GM03348 (cell line): Measurements from ENCODE around the gene RAB1B.

Experiments
- DNase-seq: peaks from one replicate; pipeline ENCODE4 v3.0.0; 2012; ENCODE audit warnings: low spot score

RAB1B gene

GRCh38 chr11:66268244-66268951 is at the start of gene RAB1B:
TSS of gene RAB1B (plus strand) at chr11:66268639. CDS start at chr11:66268680, 41 bp downstream.
- peak; percentile 99 for DNase-seq

- no peak for DNase-seq
These were observed 49.4 kb upstream of the RAB1B start for GRCh38 chr11:66218846-66219620.

GRCh38 chr11:66219846-66220565 is 48.4 kb upstream of the RAB1B start:
- DNase-seq, result no peak

- DNase-seq, result no peak
These were observed 47.9 kb upstream of the RAB1B start for GRCh38 chr11:66220566-66220935.

- DNase-seq, result no peak
These were observed 47.4 kb upstream of the RAB1B start for GRCh38 chr11:66221012-66221411.

- no peak for DNase-seq
These were observed 46.7 kb upstream of the RAB1B start for GRCh38 chr11:66221726-66222236.

GRCh38 chr11:66222358-66223149 is 45.9 kb upstream of the RAB1B start:
- DNase-seq, result peak; percentile 95

GRCh38 chr11:66224226-66224855 is 44.1 kb upstream of the RAB1B start:
- no peak for DNase-seq

GRCh38 chr11:66225066-66225465 is 43.4 kb upstream of the RAB1B start:
- DNase-seq, result no peak

- no peak for DNase-seq
These were observed 42.3 kb upstream of the RAB1B start for GRCh38 chr11:66226101-66226500.

- no peak for DNase-seq
These were observed 40.7 kb upstream of the RAB1B start for GRCh38 chr11:66227700-66228099.

GRCh38 chr11:66228521-66228920 is 39.9 kb upstream of the RAB1B start:
- no peak for DNase-seq

- DNase-seq, result no peak
These were observed 38.3 kb upstream of the RAB1B start for GRCh38 chr11:66230156-66230555.

- no peak for DNase-seq
These were observed 37.5 kb upstream of the RAB1B start for GRCh38 chr11:66230978-66231377.

- no peak for DNase-seq
These were observed 36.9 kb upstream of the RAB1B start for GRCh38 chr11:66231561-66231960.

GRCh38 chr11:66232769-66233168 is 35.7 kb upstream of the RAB1B start:
- no peak for DNase-seq

GRCh38 chr11:66233301-66233700 is 35.1 kb upstream of the RAB1B start:
- no peak for DNase-seq

GRCh38 chr11:66235141-66235540 is 33.3 kb upstream of the RAB1B start:
- DNase-seq, result no peak

GRCh38 chr11:66237867-66238266 is 30.6 kb upstream of the RAB1B start:
- DNase-seq, result no peak

GRCh38 chr11:66238786-66239413 is 29.5 kb upstream of the RAB1B start:
- no peak for DNase-seq

GRCh38 chr11:66239511-66239910 is 28.9 kb upstream of the RAB1B start:
- no peak for DNase-seq
